Epidermal melanocyte (primary cell): ENCODE results near the gene E2F6.
"Not testable (repeated sequence)": the region's sequence is repeated elsewhere in the genome, so short reads cannot be mapped to it uniquely, and the experiment has no call there.

Experiments
- DNase-seq: peaks from one replicate; pipeline ENCODE4 v3.0.0; 2011; ENCODE audit warnings: low spot score; ENCODE audit not compliant: insufficient read length

E2F6 gene

DNA sequence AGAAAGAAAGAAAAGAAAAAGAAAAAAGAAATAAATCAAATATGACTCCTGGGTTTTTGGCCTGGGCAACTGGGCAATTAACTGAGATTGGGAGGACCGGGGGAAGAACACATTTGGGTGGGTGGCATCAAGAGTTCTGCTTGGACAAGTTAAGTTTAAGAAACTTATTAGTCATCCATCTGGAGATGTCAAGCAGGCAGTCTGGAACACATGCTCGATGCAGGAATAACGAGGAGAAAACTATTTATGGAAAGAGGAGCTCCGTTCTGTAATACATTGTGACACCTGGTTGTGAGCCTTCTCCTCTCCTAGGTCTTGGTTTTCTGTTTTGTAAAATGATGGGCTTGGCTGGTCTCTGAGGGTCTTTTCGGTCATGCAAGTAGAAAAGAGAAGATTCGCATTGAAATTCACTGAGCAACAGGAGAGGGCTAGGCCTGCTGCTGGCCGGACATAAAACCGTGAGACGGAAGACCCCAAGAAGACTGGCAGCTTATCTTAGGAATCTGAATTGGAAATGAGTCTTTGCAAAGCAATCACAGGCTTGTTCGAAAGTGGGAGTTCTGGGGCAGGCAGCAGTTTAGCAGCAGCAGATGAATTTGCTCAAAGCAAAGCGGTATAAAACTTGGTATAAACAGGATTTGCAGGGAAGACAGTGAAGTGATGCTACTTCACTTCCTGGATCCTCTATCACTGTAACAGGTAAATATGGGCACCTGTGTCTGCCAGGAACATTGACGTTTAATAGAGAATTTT is 51.4 kb downstream of the E2F6 start:
- no peak for DNase-seq

DNA sequence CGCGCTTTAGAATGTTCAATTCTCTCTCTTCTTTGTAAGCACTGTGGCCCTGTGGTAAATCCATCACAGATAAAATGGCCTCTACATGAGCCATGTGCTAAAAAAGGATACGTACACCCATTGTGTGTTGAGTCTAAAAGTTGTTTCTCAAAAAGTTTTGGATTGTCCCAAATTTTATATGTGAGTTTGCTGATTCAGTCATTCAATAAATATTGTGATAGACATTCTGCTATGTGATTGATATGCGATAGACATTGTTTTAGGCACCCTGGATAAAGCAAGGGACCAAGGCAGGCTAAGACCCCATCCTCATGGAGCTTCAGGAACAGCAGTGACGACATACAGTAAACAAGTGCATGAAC is 53.5 kb downstream of the E2F6 start:
- no peak for DNase-seq

DNA sequence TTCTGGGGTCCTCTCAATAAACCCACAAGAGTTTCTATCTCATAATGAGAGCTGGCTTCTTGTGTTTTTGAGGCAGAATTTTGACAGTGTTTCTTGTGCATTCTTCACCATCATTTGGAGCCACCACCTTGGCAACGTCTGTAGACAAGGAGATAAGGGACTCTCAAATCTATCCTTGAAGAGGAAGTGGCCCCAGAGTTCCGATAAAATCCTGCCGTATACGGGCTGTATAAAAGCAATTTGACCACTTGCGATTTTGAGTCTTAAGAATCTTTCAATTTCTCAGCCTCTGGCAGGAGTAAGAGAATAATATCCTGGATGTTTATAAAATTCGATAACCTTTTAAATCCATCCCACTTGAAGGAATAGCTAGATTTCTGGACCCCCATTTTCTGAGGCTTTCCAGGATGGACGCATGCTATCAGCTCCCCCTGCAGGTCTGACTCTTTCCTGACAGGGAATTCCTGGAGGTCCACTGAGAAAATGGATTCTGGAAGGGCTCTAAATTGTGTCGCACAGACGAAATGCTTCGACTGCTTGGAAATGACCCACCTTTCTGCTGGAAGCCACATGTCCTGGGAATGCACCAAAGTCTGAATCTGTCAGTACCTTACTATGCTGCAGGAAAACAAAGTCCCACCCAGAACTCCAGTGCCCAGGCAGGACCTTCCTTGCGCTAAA is 54.1 kb downstream of the E2F6 start:
- DNase-seq: peak; percentile 68

DNA sequence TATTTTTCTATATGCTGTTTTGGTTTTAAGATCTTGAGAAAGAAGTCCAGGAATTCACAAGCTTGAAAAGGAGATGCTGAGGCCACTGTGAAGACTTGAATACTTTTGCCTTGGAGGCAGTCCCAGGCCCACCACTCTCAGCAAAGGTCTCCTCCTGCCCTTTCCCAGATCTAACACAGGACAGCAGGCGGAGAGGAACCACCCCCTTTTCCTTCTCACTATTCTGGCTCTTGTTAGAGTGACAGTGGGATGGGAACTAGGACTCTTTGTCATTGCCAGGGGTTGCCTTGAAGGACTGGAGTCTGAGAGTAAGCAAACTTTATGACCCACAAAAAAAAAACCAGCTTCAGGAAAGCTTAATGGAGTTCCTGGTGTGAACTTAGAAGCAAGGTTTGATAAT is 54.7 kb downstream of the E2F6 start:
- no peak for DNase-seq

DNA sequence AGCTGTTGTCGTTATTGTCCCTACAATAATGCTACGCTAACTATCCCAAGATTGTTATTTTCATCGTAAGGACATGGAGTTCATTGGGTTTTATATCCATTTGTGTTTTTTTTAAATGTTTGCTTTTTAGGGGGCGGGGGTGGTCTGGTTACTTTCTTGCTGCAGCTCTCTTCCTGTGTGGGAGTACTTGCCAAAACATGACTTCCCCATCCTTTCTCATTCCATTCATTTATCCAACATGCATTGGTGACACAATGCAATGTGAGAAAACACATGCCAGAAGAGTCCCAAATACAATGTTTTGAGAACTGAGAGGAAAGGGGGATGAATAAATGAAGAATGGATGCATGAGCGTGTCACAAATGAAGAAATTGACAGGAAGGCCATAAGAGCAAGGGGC is 55.9 kb downstream of the E2F6 start:
- DNase-seq: no peak

DNA sequence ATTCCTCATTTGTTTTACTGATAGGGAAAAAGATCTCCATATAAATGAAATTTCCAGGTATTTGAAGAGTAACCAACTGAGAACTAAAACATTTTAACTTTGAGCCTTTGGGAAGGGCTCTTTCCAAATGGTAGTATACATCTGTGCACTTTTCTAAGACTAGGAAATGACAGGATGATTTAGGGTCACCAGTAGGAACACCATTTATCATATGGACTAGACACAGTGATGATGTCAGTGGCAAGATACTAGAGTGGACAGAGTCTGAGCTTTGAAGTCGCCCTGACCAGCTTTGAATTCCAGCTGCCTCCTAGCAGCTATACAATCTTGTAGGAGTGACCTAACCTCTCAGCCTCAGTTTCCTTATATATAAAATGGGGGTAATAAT is 56.4 kb downstream of the E2F6 start:
- no peak for DNase-seq

DNA sequence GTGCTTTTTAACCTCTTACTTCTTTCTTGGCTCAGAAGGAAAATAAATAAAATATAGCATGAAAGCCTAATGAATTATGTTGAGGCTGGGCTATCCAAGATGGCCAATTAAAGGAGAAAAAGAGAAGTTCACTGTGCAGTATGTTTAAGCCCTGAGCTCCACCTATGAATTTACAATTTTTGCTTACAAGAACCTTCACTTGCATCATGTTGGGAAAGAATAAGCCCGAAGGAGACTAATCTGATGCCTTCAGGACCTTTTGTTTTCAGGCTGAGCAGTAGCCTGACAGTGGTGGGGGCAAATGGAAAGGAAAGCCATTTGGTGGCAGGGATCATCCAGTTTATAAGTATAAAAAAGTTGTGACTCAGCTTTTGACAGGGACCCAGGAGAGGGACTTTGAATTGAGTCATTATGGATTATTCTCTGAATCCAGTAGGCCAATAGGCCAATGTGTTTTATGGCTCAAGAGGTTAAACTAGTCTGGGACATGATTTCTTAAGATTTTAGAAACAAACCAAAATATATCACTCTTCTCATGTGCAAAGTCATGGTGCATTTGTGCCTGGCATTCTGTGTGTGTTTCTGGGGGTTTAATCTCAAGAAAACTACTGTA is 56.9 kb downstream of the E2F6 start:
- no peak for DNase-seq

DNA sequence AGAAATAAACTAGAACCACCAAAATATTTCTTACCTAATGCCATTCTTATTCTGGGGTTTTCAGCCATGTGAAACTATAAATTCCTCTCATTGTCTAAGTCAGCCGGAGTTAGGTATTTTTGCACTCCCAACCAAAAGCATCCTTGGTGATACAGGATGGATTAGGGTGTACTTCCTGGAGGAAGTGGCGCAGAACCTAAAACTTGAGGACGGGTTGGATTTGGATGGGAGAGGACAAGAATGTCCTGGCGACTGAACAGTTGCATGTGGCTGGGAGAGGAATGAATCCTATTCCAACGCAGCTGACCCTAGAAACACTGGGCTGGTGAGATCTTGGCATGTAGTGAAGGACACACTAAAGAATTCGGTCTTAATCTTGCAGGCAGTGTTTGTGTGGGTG is 58.5 kb downstream of the E2F6 start:
- DNase-seq: no peak

DNA sequence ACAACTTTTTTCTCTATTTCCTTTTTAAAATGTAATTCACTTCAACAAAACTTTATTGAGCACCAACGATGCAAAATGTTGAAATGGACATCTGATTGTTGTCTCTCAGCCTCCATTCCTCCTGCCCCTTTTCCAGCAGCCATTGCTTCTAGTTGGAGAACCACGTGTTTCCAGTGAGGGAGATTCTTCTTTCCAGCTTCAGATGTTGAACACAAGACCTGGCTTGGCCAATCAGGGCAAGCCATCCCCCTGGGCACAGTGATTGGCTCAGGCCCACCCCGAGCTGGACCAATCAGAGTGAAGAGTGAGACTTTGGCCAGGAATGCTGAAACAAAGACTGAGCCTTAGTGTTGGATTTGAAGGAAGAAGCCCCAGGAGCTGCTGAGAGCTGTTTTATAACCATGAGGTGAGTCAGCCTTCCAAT is 59.0 kb downstream of the E2F6 start:
- peak; percentile 39 for DNase-seq

DNA sequence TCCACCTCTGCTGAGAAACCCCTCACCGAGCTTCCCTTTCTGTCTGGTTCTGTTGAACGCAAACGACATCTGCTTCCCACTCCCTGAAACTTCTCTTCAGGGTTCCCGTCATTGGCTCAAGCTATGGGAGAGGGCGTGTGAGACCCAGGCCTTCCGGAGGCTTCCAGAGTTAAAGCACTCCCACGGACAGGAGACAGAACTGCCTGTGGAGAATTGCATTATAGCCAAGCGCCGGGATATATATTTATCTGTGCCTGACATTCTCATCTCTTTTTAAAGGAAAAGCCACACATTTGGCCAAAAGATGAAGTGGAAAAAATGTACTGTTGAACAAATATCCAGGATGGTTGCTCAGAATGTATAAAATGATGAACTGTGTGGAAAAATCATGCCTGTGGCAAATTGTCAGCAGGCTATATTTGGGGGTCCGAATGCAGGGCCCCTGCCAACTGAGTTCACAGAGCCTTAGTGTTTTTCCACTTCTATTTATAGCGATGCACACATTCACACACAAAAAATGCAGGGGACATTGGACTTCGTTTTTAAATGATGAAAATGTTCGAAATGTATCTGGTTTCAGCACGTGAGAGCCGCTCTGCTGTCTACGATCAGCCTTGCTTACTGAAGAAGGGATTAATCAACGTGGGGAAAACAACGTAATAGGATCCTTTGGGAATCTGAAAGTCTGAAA is 59.5 kb downstream of the E2F6 start:
- DNase-seq: no peak

DNA sequence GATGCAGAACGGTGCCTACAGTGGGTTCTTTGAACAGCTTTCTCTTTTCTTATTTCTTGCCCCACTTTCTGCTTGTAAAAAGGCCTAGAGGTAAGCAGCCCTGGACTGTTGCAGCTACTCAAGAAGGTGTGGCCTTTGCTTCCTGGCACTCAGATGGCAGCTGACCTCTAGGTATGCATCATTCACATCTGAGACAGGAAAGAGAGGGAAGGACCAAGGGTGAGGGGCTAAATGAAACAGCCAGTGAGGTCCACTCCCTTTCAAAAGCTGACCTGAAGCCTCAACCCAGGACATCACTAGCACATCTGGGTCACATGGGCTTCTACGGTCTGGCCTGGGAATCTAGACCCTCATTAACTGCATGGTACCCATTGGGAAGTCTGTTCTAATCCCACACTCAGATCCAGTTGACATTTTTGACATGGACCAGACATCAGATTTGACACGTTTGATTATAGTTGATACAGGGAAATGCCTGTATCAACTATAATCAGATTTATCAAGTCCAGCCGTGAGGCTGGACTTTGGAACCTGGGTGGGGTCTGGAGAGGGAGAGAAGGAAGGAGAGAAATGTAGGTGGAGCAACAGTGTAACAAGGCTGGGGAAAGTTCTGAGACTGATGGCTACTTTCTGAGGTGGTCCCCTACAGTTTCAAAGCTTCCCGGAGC is 60.2 kb downstream of the E2F6 start:
- DNase-seq: no peak

DNA sequence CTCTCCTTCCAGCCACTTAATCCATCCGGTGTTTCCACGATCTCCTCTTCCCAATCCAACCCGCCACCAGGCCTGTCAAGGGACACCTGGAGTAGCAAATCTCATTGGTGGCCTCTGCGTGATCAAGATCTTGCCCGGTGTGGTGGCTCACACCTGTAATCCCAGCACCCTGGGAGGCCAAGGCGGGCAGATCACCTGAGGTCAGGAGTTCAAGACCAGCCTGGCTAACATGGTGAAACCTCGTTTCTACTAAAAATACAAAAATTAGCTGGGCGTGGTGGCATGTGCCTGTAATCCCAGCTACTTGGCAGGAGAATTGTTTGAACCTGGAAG is 60.9 kb downstream of the E2F6 start:
- not testable (repeated sequence) for DNase-seq

DNA sequence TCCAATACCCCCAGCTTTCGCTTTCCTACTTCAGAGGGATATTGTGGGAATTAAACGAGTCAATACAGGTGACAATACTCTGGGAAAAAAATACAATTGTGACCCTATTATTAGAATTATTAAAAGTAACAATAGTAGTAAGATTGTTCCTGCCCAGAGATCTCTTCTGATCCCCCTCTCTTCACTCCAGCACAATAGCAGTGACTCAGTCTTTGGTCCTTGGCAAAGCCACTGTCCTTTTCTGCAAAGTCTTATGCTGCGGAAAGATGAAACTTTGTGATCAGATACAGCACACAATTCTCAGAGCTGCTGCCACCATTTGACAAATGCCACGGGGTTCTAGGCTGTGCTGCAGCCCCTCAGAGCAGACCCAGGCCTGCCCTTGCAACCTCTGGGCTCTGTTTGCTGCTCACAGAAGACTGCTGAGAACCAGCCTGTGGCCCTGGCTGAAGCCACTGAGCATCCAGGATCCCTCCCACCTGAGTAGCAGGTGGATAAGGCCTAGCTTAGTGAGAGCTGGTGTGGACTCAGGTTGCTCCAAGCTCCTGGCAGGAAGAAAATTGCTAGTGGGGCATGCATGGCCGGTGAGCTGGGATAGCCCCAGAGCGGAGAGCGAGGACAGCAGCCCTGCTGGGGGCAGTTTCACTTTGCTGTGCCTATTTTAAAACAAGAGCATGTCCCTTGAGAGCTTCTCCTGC is 61.4 kb downstream of the E2F6 start:
- no peak for DNase-seq

DNA sequence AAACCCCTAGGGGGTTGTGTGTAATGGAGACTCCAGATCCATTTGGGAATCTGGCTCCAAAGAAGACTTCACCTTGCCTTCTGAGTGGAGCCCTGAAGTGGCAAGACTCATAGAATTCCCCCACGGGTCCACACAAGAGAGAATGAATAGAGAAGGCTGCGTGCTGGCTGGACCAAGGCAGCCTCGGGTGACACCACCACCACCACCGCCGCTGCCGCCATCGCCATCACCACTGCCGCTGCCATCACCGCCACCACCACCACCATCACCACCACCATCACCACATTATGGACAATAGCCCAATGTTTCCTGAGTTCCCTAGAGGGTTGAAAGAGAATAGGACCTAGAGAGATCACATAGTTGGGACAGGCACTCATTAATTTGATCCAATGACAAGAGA is 63.5 kb downstream of the E2F6 start:
- DNase-seq: no peak

DNA sequence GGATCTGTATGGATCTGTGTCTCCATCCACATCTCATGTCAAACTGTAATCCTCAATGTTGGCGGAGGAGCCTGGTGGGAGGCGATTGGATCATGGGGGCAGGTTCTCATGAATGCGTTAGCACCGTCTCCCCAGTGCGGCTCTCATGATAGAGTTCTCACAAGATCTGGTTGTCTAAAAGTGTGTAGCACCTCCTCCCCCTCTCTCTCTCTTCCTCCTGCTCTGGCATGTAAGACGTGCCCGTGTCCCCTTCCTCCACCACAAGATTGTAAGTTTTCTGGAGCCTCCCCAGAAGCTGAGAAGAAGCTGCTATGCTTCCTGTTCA is 66.6 kb downstream of the E2F6 start:
- DNase-seq: no peak

DNA sequence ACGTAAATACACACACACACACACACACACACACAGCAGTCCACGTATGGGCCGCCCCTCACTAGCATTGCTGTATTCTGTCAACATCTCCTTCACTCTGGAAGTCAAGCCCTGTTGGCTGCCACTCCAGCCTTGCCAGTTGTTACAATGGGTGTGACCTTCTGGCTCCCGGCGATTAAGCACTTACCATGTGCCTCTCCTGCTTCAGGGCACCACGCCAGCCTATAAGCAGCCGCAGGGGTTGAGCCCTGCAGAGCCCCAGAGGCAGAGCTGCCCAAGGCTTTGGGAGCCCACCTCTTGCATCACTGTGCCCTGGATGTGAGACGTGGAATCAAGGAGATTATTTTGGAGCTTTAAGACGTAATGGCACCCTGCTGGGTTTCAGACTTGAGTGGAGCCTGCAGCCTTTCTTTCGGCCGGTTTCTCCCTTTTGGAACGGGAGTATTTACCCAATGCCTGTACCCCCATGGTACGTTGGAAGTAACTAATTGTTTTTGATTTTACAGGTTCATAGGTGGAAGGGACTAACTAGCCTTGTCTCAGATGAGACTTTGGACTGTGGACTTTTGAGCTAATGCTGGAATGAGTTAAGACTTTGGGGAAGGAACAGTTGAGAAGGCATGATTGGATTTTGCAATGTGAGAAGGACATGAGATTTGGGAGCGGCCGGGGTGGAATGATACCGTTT is 67.1 kb downstream of the E2F6 start:
- no peak for DNase-seq

DNA sequence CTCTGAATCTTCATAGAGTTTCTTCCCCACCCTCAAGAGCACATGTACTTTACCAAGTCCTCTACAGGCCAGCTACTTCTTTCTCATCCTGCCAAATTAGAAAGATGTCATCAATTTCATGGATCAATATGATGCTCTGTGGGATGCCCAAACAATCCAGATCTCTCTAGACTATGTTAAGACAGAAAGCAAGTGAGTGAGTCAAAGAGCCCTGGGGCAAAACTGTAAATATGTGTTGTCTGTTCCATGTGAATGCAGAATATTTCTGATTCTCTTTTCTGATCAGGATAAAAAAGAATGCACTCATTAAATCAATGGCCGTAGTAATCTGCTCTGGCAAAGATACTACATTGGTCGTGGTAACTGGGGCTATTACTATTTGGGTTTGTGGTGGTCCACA is 68.4 kb downstream of the E2F6 start:
- DNase-seq: peak; percentile 47

DNA sequence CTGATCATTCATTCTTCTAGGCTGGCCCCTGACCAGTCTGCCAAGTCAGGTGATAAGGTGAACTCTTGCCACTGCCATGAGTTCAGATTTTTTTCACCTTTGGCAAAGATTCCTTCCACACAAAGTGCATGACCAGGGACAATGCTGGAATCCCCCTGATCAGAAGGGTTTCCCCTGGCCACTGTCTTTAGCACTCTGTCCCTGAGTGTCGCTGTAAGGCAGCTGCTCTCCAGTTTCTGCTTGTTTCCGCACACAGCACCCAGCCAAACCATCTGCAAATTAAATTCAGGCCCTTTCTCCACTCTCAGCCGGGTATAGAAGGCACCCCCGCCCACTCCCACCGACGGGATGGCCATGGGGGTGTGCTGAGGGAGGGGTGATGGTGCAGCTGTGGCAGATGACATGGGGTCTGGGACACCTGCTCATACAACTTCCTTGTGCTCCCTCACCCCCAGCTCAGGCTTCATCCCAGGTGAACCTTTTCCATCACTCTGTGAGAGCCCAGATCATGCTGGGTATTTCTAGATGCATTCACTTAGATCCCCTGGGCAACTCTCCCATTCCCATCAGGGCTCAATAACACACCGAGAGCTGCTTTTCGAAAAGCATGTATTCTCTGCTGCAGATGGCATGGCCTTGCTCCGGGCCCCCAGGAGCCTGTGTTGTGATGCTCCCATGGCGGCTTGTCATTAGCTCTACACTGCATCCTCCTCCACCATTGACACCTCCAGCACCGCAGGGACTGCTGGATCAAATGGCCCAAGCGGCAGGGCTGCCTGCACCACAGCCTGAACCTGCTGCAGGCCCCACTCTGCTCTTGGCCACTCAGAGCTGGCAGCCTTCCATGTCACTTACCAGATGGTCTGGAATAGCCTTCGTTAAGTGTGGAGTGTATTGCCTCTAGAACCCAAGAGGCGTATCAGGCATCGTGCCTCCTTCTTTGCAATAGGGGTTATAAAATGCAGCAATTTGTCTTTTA is 69.2 kb downstream of the E2F6 start:
- no peak for DNase-seq

DNA sequence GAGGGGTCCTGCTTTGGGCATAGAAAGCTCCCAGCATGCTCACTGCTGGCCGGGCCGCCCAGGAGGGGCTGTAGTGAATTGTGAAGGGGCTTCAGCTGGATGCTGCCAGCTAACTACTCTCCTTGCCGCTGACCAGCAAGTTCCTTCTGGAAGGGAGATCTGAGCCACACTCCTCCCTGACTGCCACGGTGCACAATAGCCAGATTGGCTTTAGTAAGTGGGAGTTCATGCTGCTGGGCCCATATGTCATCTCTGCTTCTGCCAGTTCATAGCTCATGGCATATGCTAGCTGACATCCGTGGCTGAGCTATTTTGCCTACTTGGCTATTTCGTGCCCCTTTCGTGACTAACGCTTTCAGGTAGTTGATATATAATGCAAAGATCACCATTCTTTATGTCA is 69.9 kb downstream of the E2F6 start:
- no peak for DNase-seq

DNA sequence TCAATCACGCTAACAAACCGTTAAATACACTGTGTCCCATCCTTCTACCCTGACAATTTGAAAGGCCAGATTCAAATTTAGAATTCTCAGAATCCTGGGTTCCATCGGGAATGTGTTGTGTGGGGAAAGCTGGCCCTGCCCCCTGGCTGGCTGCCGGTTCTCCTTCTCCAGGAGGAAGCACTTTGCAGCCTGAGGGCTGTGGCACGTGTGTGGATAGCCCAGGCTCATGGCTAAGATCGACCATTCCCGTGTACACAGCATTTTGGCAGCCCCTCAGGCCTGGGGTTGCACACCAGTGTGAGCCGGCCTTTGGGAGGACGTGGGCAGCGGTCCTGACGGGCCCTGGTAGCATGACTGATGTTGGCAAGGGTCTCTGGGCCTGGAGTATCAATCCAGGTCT is 70.6 kb downstream of the E2F6 start:
- no peak for DNase-seq
